Fibroblast of mammary gland (primary cell): ENCODE data around the gene LBH.
A peak's percentile ranks its signal among the peaks of the same experiment; 100 is the strongest.

ENCODE experiments used
- DNase-seq: peaks from one replicate; pipeline ENCODE4 v3.0.0-alpha.2; 2010; ENCODE audit warnings: low read depth
- H3K4me3 ChIP-seq: 2 replicates; pipeline ENCODE4 v1.5.1; 2011; ENCODE audit warnings: low read depth, mild to moderate bottlenecking, low read length, moderate library complexity; ENCODE audit not compliant: control insufficient read depth
- CTCF ChIP-seq: conservative IDR thresholded peaks from 2 replicates; pipeline ENCODE4 v1.5.1; 2011; ENCODE audit warnings: low read depth, low read length, inconsistent platforms; ENCODE audit not compliant: control insufficient read depth, insufficient read depth

LBH gene

GRCh38 chr2:30213326-30213725 lies 18.0 kb upstream of the LBH start:
- H3K4me3 ChIP-seq = no peak overlapping the region
- TF ChIP-seq CTCF = no peak
- no peak for DNase-seq

GRCh38 chr2:30213907-30214463 lies 17.3 kb upstream of the LBH start:
- no peak for DNase-seq
- no peak for TF ChIP-seq CTCF
- H3K4me3 ChIP-seq = no peak overlapping the region

GRCh38 chr2:30216157-30216556 lies 15.2 kb upstream of the LBH start:
- peak; percentile 88 for DNase-seq
- TF ChIP-seq CTCF = no peak

GRCh38 chr2:30217644-30218337 lies 13.5 kb upstream of the LBH start:
- no peak for DNase-seq
- TF ChIP-seq CTCF = no peak
- no peak overlapping the region for H3K4me3 ChIP-seq

More at GRCh38 chr2:30216157-30216556, 15.2 kb upstream of the LBH start:
- H3K4me3 ChIP-seq = no peak overlapping the region

- H3K4me3 ChIP-seq = no peak overlapping the region
- DNase-seq = no peak
- no peak for TF ChIP-seq CTCF
These were observed 13.0 kb upstream of the LBH start for GRCh38 chr2:30218338-30218713.

GRCh38 chr2:30218814-30219213 lies 12.5 kb upstream of the LBH start:
- no peak for TF ChIP-seq CTCF
- no peak overlapping the region for H3K4me3 ChIP-seq
- DNase-seq = no peak
